ENCODE measurements around the gene VTI1A. TPM values are rescaled to one million over a fixed set of nuclear protein-coding genes. Genes with fewer than 3 reads are reported as not detected.

Gene VTI1A
- total and polyA plus RNA-seq, 2 of the 13 experiments (the other 11 are each of a cell fraction or from before 2014, with no cell fraction given) = 11.7 to 32.7 TPM

DNA sequence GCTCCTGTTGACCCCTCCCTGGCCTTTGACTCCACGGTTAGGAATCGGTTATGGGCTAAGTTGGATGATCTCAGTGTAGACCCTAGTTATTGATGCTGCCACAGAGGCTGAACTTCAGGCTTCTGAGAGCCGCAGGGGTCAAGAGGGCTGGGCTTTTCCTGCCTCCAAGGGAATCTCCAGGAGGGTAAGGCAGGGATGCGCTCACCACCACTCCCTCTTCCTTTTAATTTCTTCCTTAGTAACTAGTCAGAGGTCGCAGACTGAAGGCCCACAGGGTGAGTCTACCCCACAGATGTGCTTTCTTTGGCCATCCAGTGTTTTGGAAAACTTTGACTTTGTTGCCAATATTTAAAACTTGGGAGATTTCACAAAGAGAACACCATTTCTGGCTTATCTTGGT is 352.0 kb downstream of the VTI1A start:
- BruUV-seq (replicated peaks) = no TSS peak
- in situ Hi-C loops (cut with HindIII; ENCODE audit: extremely low pct_ligation_motif_present, low pct_unique_long_range_greater_than_20kb) = no loop called here
- H3K4me1 ChIP-seq (ENCODE audit: insufficient read depth, low read length) = peaks cover 11% of the 10 kb centered on the region

DNA sequence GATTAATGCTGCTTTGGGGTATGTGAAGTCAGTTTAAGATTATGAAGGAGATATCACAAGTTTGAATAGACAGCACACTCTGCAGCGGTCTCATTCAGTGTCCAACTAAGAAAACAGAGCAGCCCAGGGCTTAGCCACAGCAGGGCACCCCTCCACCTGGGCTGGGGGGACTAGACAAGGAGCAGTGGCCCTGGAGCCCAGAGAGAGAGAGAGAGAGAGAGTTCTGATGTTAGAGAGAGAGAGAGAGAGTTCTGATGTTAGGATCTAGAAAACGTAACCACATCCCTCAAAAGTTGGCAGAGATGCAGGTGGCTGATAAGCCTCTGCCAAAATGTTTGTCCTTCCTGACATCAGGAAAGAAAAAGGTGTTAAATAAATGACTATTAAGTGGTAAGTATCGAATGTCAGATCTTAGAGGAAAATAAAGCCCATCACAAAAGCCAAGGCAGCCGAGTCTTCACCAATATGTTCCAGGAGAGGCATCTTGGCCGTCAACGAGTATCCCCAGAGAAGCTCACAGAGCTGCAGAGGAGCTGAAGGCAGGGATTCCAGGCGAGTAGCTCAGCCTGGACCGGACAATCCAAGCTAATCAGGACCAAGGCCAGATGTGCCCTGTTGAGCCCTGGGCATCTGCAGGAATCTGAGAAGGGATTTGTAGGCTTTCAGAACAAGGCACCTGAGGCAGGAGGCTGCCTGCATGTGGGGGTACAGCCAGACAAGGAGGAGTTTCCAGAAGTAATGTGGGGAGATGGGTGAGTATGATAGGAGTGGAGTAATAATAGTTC is 352.9 kb downstream of the VTI1A start:
- WGBS (ENCODE audit: low lambda C conversion rate) = 95% methylated on average over 8 of the region's 8 CpGs
- POLR2A ChIA-PET = no interaction called here
- TF ChIP-seq SYNCRIP (IDR thresholded peaks at IDR 0.05; ENCODE audit: insufficient read depth, low read depth, low read length) (no peak), ZNF292 (CRISPR knock-in tag; IDR thresholded peaks at IDR 0.05; ENCODE audit: borderline replicate concordance, low read depth) (no peak)
- TF ChIP-seq, protein P1, sequence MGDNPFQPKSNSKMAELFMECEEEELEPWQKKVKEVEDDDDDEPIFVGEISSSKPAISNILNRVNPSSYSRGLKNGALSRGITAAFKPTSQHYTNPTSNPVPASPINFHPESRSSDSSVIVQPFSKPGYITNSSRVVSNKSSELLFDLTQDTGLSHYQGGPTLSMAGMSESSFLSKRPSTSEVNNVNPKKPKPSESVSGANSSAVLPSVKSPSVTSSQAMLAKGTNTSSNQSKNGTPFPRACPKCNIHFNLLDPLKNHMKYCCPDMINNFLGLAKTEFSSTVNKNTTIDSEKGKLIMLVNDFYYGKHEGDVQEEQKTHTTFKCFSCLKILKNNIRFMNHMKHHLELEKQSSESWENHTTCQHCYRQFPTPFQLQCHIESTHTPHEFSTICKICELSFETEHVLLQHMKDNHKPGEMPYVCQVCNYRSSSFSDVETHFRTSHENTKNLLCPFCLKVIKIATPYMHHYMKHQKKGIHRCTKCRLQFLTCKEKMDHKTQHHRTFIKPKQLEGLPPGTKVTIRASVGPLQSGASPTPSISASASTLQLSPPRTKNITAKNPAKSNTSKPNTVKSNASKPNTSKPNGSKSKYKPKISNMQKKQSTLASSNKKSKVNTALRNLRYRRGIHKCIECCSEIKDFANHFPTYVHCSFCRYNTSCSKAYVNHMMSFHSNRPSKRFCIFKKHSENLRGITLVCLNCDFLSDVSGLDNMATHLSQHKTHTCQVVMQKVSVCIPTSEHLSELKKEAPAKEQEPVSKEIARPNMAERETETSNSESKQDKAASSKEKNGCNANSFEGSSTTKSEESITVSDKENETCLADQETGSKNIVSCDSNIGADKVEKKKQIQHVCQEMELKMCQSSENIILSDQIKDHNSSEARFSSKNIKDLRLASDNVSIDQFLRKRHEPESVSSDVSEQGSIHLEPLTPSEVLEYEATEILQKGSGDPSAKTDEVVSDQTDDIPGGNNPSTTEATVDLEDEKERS (CRISPR knock-in tag; IDR thresholded peaks at IDR 0.05) = no peak

More for the DNA sequence above, 352.0 kb downstream of the VTI1A start:
- ChIA-PET CTCF (ENCODE audit: low intra/inter-chr PET ratio, low total read pairs) (no interaction called here), POLR2A (no interaction called here)
- ATAC-seq (no peak), DNase-seq (ENCODE audit: low spot score) (no peak), FAIRE-seq (no peak)
- TF ChIP-seq TARDBP (CRISPR knock-in tag; IDR thresholded peaks at IDR 0.05) = no peak
- TF ChIP-seq, protein P2, sequence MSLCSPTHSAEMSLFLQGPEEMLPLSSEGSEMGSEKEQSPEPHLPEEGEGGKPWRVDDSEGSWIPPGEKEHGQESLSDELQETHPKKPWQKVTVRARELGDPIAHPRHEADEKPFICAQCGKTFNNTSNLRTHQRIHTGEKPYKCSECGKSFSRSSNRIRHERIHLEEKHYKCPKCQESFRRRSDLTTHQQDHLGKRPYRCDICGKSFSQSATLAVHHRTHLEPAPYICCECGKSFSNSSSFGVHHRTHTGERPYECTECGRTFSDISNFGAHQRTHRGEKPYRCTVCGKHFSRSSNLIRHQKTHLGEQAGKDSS (CRISPR knock-in tag; IDR thresholded peaks at IDR 0.05; ENCODE audit: borderline replicate concordance, low read depth) = no peak
- H3K27ac ChIP-seq (ENCODE audit: extremely low read length, insufficient read depth, low read length) = no peak overlapping the region
- no peak overlapping the region for H3K9ac ChIP-seq (ENCODE audit: insufficient read depth, low read depth, low read length)
- H3K9me3 ChIP-seq (ENCODE audit: low read length) = no peaks in the 10 kb centered on the region
- H3K4me2 ChIP-seq (ENCODE audit: low read depth, low read length) = no peak overlapping the region
- H2AFZ ChIP-seq (ENCODE audit: low read length) = no peak overlapping the region
- WGBS (ENCODE audit: low lambda C conversion rate) = 100% methylated on average over 3 of the region's 5 CpGs
- H3K27me3 ChIP-seq (ENCODE audit: control insufficient read depth in 1 of 2, insufficient read depth in 2 of 2, low read length in 2 of 2) = no peaks in the 10 kb centered on the region
- H3K36me3 ChIP-seq (replicated peaks in 1 of 2; ENCODE audit: control insufficient read depth in 1 of 2, insufficient read depth in 2 of 2, low read length in 2 of 2) = no peaks in the 10 kb centered on the region; a peak in 1 of 5 replicates
- no peaks in the 10 kb centered on the region for H4K20me1 ChIP-seq (ENCODE audit: insufficient read depth, low read length)
- no peaks in the 10 kb centered on the region for H3K79me2 ChIP-seq (ENCODE audit: insufficient read depth, low read length)
- intact Hi-C loops (cut with micrococcal nuclease; ENCODE audit: unreplicated experiment) = no loop called here
- no peak overlapping the region for H3K4me3 ChIP-seq (replicated peaks in 1 of 3; ENCODE audit: insufficient read depth in 1 of 3, low read depth in 2 of 3, low read length in 3 of 3)

More for the DNA sequence above, 352.9 kb downstream of the VTI1A start:
- no peaks in the 10 kb centered on the region for H3K79me2 ChIP-seq (ENCODE audit: insufficient read depth, low read length)
- no peaks in the 10 kb centered on the region for H3K27me3 ChIP-seq (ENCODE audit: control insufficient read depth in 1 of 2, insufficient read depth in 2 of 2, low read length in 2 of 2)
- H3K4me3 ChIP-seq (replicated peaks in 1 of 3; ENCODE audit: insufficient read depth in 1 of 3, low read depth in 2 of 3, low read length in 3 of 3) = no peak overlapping the region
- no TSS peak for BruUV-seq (replicated peaks)
- intact Hi-C loops (cut with micrococcal nuclease; ENCODE audit: unreplicated experiment) = no loop called here
- H3K4me1 ChIP-seq (ENCODE audit: insufficient read depth, low read length) = peaks cover 18% of the 10 kb centered on the region
- CTCF ChIA-PET (ENCODE audit: low intra/inter-chr PET ratio, low total read pairs) = no interaction called here
- H2AFZ ChIP-seq (ENCODE audit: low read length) = no peak overlapping the region
- no peak overlapping the region for H3K9ac ChIP-seq (ENCODE audit: insufficient read depth, low read depth, low read length)
- H4K20me1 ChIP-seq (ENCODE audit: insufficient read depth, low read length) = no peaks in the 10 kb centered on the region
- no peak overlapping the region for H3K27ac ChIP-seq (ENCODE audit: extremely low read length, insufficient read depth, low read length)
- no peaks in the 10 kb centered on the region for H3K36me3 ChIP-seq (replicated peaks in 1 of 2; ENCODE audit: control insufficient read depth in 1 of 2, insufficient read depth in 2 of 2, low read length in 2 of 2)
- DNase-seq (ENCODE audit: low spot score) (no peak), FAIRE-seq (no peak), ATAC-seq (no peak)
- no peaks in the 10 kb centered on the region for H3K9me3 ChIP-seq (ENCODE audit: low read length)
- in situ Hi-C loops (cut with HindIII; ENCODE audit: extremely low pct_ligation_motif_present, low pct_unique_long_range_greater_than_20kb) = no loop called here
- H3K4me2 ChIP-seq (ENCODE audit: low read depth, low read length) = no peak overlapping the region

All from HepG2 (cell line).